Liver (tissue), 9 donors: Measurements from ENCODE around the gene PPP1R3G. TPM values are rescaled to one million over a fixed set of nuclear protein-coding genes. Genes with fewer than 3 reads are reported as not detected.

Experiments used
- DNase-seq: peaks from one replicate; pipeline ENCODE4 v3.0.0-alpha.2; 2017; ENCODE audit warnings: low spot score
- H3K27ac ChIP-seq, 2 donors: one replicate each; pipeline ENCODE4 v1.7.0; 2013; ENCODE audit warnings: inconsistent platforms in 2 of 2, low read length in 2 of 2, control low read depth in 1 of 2, low read depth in 1 of 2, mild to moderate bottlenecking in 1 of 2
- H3K27me3 ChIP-seq, 4 donors: one replicate each; pipeline versions ENCODE4 v1.6.1 to v1.7.0; 2013; ENCODE audit warnings: low read length in 3 of 4, inconsistent platforms in 1 of 4, mild to moderate bottlenecking in 1 of 4, moderate library complexity in 1 of 4; ENCODE audit not compliant: control insufficient read depth in 4 of 4, insufficient read depth in 4 of 4
- H3K36me3 ChIP-seq, 4 donors: one replicate each; pipeline versions ENCODE4 v1.6.1 to v1.7.0; 2013; ENCODE audit warnings: low read length in 3 of 4, mild to moderate bottlenecking in 3 of 4, low read depth in 1 of 4, moderate library complexity in 1 of 4; ENCODE audit not compliant: control insufficient read depth in 4 of 4, insufficient read depth in 3 of 4
- H3K4me1 ChIP-seq, 4 donors: one replicate each; pipeline versions ENCODE4 v1.6.1 to v1.7.0; 2013; ENCODE audit warnings: low read length in 3 of 4, mild to moderate bottlenecking in 3 of 4, moderate library complexity in 1 of 4; ENCODE audit not compliant: control insufficient read depth in 4 of 4, insufficient read depth in 4 of 4
- H3K4me3 ChIP-seq, 3 donors: one replicate each; pipeline versions ENCODE4 v1.6.1 to v1.7.0; 2013; ENCODE audit warnings: low read length in 3 of 3, control low read depth in 1 of 3, low read depth in 1 of 3, mild to moderate bottlenecking in 1 of 3
- H3K9ac ChIP-seq, 2 donors: one replicate each; pipeline ENCODE4 v1.7.0; 2013; ENCODE audit warnings: low read length in 2 of 2, mild to moderate bottlenecking in 2 of 2, moderate library complexity in 2 of 2, control low read depth in 1 of 2, low read depth in 1 of 2
- H3K9me3 ChIP-seq, 4 donors: one replicate each; pipeline versions ENCODE4 v1.6.1 to v1.7.0; 2013; ENCODE audit warnings: low read length in 3 of 4; ENCODE audit not compliant: control insufficient read depth in 4 of 4
- ATF3 ChIP-seq: IDR thresholded peaks from 2 replicates; pipeline ENCODE4 v1.6.1; 2016; ENCODE audit warnings: antibody characterized with exemption
- CTCF ChIP-seq: fragments of 150-350 bp; IDR thresholded peaks from 2 replicates; pipeline ENCODE4 v1.5.1; 2017; ENCODE audit warnings: improper control_type of control experiment, low read depth, low read length; ENCODE audit not compliant: missing input control
- GABPA ChIP-seq, 2 donors: IDR thresholded peaks in 1 of 2; conservative IDR thresholded peaks in 1 of 2; 2 replicates each; pipeline ENCODE4 v1.6.1; 2016; ENCODE audit warnings: antibody characterized with exemption in 2 of 2, mild to moderate bottlenecking in 1 of 2, moderate library complexity in 1 of 2
- HNF4G ChIP-seq: IDR thresholded peaks from 2 replicates; pipeline ENCODE4 v1.6.1; 2016; ENCODE audit warnings: antibody characterized with exemption
- JUND ChIP-seq, 2 donors: IDR thresholded peaks; 2 replicates each; pipeline ENCODE4 v1.6.1; 2016; ENCODE audit warnings: antibody characterized with exemption in 2 of 2
- MAX ChIP-seq: IDR thresholded peaks from 2 replicates; pipeline ENCODE4 v1.6.1; 2016; ENCODE audit warnings: antibody characterized with exemption
- NR2F2 ChIP-seq: IDR thresholded peaks from 2 replicates; pipeline ENCODE4 v1.6.1; 2016; ENCODE audit warnings: antibody characterized with exemption
- RAD21 ChIP-seq, 2 donors: IDR thresholded peaks; 2 replicates each; pipeline ENCODE4 v1.6.1; 2016; ENCODE audit warnings: antibody characterized with exemption in 2 of 2, mild to moderate bottlenecking in 2 of 2
- REST ChIP-seq: IDR thresholded peaks from 2 replicates; pipeline ENCODE4 v1.6.1; 2016; ENCODE audit warnings: antibody characterized with exemption, mild to moderate bottlenecking
- RXRA ChIP-seq, 2 donors: IDR thresholded peaks; 2 replicates each; pipeline ENCODE4 v1.6.1; 2017 to 2018; ENCODE audit warnings: antibody characterized with exemption in 2 of 2, mild to moderate bottlenecking in 1 of 2
- SP1 ChIP-seq: IDR thresholded peaks from 2 replicates; pipeline ENCODE4 v1.6.1; 2018; ENCODE audit warnings: antibody characterized with exemption, mild to moderate bottlenecking
- TAF1 ChIP-seq: conservative IDR thresholded peaks from 2 replicates; pipeline ENCODE4 v1.6.1; 2016; ENCODE audit warnings: antibody characterized with exemption, mild to moderate bottlenecking
- YY1 ChIP-seq: IDR thresholded peaks from 2 replicates; pipeline ENCODE4 v1.6.1; 2016; ENCODE audit warnings: antibody characterized with exemption, mild to moderate bottlenecking
- WGBS: extraction: QIAGEN DNeasy Blood & Tissue Kit; methylation state at CpG from one replicate; pipeline ENCODE4 v1.1.7; 2013; 5-methylcytosine and 5-hydroxymethylcytosine counted together
- polyA plus RNA-seq, 2 donors: library from polyadenylated mRNA; stranded (reverse) in 1 of 2; unstranded in 1 of 2; fragments of 200-250 nt in 1 of 2; fragments of >200 nt in 1 of 2; fragmentation: Nextera tagmentation in 1 of 2; extraction: Ambion mirVana in 1 of 2; gene quantifications; one replicate each; pipeline versions ENCODE4 v1.2.1 to v1.2.3, GENCODE V29; 2013 to 2015
- total RNA-seq, 2 donors: library from RNA; depleted of rRNA; stranded (reverse); fragments of >200 nt; gene quantifications; one replicate each; pipeline ENCODE4 v1.2.3, GENCODE V29; 2014
- TF ChIP-seq, protein P1 (sequence below): IDR thresholded peaks from 2 replicates; pipeline ENCODE4 v1.6.1; 2016; ENCODE audit warnings: antibody characterized with exemption
- donor health status: healthy.
- donor health status: healthy.
- donor health status: healthy.
- donor health status: healthy.
- donor health status: healthy.

The PPP1R3G gene
- total and polyA plus RNA-seq, 4 donors, result 0.25 to 3.0 (median 0.47) TPM

DNA sequence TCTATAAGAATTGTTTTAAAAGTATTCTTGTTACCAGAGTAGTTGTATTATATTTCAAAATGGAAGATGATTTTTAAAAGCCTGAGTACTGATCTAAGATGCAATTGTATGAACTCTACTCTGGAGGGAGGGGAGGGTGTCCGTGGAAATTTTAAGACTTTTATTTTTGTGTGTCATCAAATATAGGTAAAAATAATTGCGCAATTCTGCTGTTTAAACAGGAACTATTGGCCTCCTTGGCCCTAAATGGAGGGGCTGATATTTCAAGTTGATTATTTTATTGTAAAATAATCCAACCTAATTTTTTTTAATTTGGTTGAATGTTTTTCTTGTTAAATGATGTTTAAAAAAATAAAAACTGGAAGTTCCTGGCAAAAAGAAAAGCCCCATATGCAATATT is 43.2 kb upstream of the PPP1R3G start:
- H3K4me3 ChIP-seq, result no peak overlapping the region
- TF ChIP-seq TAF1, result no peak
- TF ChIP-seq ATF3, result no peak
- no peak for TF ChIP-seq REST
- TF ChIP-seq HNF4G, result no peak
- TF ChIP-seq SP1, result no peak
- TF ChIP-seq GABPA (IDR thresholded peaks at IDR 0.05 in 1 of 2, conservative IDR thresholded peaks at IDR 0.05 in 1 of 2), result no peak
- TF ChIP-seq, protein P1, sequence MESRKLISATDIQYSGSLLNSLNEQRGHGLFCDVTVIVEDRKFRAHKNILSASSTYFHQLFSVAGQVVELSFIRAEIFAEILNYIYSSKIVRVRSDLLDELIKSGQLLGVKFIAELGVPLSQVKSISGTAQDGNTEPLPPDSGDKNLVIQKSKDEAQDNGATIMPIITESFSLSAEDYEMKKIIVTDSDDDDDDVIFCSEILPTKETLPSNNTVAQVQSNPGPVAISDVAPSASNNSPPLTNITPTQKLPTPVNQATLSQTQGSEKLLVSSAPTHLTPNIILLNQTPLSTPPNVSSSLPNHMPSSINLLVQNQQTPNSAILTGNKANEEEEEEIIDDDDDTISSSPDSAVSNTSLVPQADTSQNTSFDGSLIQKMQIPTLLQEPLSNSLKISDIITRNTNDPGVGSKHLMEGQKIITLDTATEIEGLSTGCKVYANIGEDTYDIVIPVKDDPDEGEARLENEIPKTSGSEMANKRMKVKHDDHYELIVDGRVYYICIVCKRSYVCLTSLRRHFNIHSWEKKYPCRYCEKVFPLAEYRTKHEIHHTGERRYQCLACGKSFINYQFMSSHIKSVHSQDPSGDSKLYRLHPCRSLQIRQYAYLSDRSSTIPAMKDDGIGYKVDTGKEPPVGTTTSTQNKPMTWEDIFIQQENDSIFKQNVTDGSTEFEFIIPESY, result no peak
- no peak for TF ChIP-seq MAX
- no peaks in the 10 kb centered on the region for H3K27me3 ChIP-seq
- no peaks in the 10 kb centered on the region for H3K4me1 ChIP-seq
- WGBS, result 37% methylated on average over 2 of the region's 2 CpGs
- H3K9ac ChIP-seq, result no peak overlapping the region
- no peaks in the 10 kb centered on the region for H3K36me3 ChIP-seq
- DNase-seq, result no peak
- H3K27ac ChIP-seq, result no peak overlapping the region
- H3K9me3 ChIP-seq, result no peaks in the 10 kb centered on the region

DNA sequence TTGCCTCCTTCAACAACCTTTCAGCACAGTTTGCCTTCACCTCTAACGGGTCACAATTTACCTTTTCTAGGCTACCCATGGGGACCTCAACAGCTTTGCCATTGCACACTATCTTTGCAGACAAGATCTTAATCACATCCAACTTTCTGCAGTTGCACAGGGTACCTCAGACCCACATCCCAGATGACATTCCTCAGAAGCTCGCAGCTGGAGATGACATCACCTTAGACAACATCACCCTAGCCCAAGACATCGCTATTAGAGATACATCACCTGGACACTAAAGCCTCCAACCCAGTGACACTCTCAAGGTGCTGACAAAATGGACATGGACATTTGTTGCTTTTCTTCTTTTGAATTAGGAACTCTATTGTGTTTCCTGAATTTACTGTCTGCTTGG is 42.7 kb upstream of the PPP1R3G start:
- H3K27me3 ChIP-seq, result no peaks in the 10 kb centered on the region

GRCh38 chr6:5044866-5045265 is 40.3 kb upstream of the PPP1R3G start:
- Histone ChIP-seq H3K27ac (no peak overlapping the region), H3K27me3 (no peaks in the 10 kb centered on the region), H3K36me3 (no peaks in the 10 kb centered on the region), H3K4me1 (no peaks in the 10 kb centered on the region), H3K9ac (no peak overlapping the region), H3K9me3 (peaks cover 0 to 5% (median 2%) of the 10 kb centered on the region in 4 donors), H3K4me3 (no peak overlapping the region)
- DNase-seq, result no peak
- WGBS, result 94% methylated on average over 3 of the region's 3 CpGs
- no peak for TF ChIP-seq YY1
- TF ChIP-seq TAF1, result no peak
- no peak for TF ChIP-seq CTCF
- no peak for TF ChIP-seq JUND (IDR thresholded peaks at IDR 0.05)
- TF ChIP-seq NR2F2, result no peak
- TF ChIP-seq HNF4G, result no peak
- TF ChIP-seq MAX, result no peak
- no peak for TF ChIP-seq RAD21 (IDR thresholded peaks at IDR 0.05)
- no peak for TF ChIP-seq RXRA (IDR thresholded peaks at IDR 0.05)
- TF ChIP-seq SP1, result no peak
- TF ChIP-seq REST, result no peak

More for the DNA sequence above, 42.7 kb upstream of the PPP1R3G start:
- 94% methylated on average over 3 of the region's 3 CpGs for WGBS
- no peak for TF ChIP-seq GABPA (IDR thresholded peaks at IDR 0.05 in 1 of 2, conservative IDR thresholded peaks at IDR 0.05 in 1 of 2)
- TF ChIP-seq RAD21 (IDR thresholded peaks at IDR 0.05), result no peak
- no peak for TF ChIP-seq MAX
- Histone ChIP-seq H3K9me3 (no peaks in the 10 kb centered on the region), H3K4me1 (no peaks in the 10 kb centered on the region), H3K4me3 (no peak overlapping the region), H3K27ac (no peak overlapping the region), H3K9ac (no peak overlapping the region), H3K36me3 (no peaks in the 10 kb centered on the region)
- no peak for DNase-seq
